GM06990 (cell line): Measurements from ENCODE around the gene CDK5.

ENCODE experiments used
- DNase-seq: peaks from one replicate; pipeline ENCODE4 v3.0.0-alpha.2; 2011; ENCODE audit not compliant: insufficient read length; ENCODE audit errors: extremely low read depth
- H3K27me3 ChIP-seq: replicated peaks from 2 replicates; pipeline ENCODE4 v1.6.0; 2011; ENCODE audit warnings: low read length; ENCODE audit not compliant: control insufficient read depth, insufficient read depth
- H3K36me3 ChIP-seq: 2 replicates; pipeline ENCODE4 v1.5.1; 2011; ENCODE audit warnings: low read length; ENCODE audit not compliant: control insufficient read depth, insufficient read depth
- H3K4me3 ChIP-seq: replicated peaks from 2 replicates; pipeline ENCODE4 v1.5.1; 2011; ENCODE audit warnings: low read depth, mild to moderate bottlenecking, control low read depth, low read length
- CTCF ChIP-seq: IDR thresholded peaks from 2 replicates; pipeline ENCODE4 v1.5.1; 2011; ENCODE audit warnings: low read length, control low read depth, mild to moderate bottlenecking, inconsistent platforms; ENCODE audit not compliant: insufficient read depth, poor library complexity, severe bottlenecking

The CDK5 gene

GRCh38 chr7:151015967-151016366, 41.7 kb downstream of the CDK5 start:
- no peak for DNase-seq
- Histone ChIP-seq H3K4me3 (no peak overlapping the region), H3K36me3 (no peaks in the 10 kb centered on the region), H3K27me3 (peaks cover 2% of the 10 kb centered on the region; the same call in 1 of the 2 replicates)
- TF ChIP-seq CTCF: no peak

DNA sequence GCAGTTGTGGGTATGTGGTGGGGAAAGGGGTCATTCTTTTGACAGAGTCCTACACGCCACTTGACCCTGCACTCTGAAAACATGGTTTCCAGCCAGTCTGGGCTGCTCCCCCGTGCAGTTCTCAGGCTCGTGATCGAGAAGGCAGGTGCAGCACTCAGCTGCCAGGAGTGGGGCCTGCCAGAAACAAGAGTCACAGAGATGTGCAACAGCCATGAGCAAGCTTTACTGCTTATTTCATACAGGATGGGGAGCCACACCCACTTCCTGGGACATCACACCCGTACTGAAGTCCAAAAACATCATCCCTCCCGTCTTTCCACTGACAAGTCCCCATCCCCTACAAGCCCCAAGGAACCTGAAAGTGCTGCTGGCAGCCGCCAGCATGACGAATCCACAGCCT, 42.7 kb downstream of the CDK5 start:
- TF ChIP-seq CTCF: no peak
- DNase-seq: no peak
- H3K4me3 ChIP-seq: no peak overlapping the region
- H3K36me3 ChIP-seq: no peaks in the 10 kb centered on the region
- no peaks in the 10 kb centered on the region; the same call in 1 of the 2 replicates for H3K27me3 ChIP-seq

- no peaks in the 10 kb centered on the region for H3K36me3 ChIP-seq
- peak overlapping the region; percentile 63 for H3K4me3 ChIP-seq
- peak; percentile 16 for TF ChIP-seq CTCF
- H3K27me3 ChIP-seq: no peaks in the 10 kb centered on the region; the same call in 1 of the 2 replicates
- peak; percentile 82 for DNase-seq
These were observed 43.8 kb downstream of the CDK5 start for GRCh38 chr7:151013733-151014497.

DNA sequence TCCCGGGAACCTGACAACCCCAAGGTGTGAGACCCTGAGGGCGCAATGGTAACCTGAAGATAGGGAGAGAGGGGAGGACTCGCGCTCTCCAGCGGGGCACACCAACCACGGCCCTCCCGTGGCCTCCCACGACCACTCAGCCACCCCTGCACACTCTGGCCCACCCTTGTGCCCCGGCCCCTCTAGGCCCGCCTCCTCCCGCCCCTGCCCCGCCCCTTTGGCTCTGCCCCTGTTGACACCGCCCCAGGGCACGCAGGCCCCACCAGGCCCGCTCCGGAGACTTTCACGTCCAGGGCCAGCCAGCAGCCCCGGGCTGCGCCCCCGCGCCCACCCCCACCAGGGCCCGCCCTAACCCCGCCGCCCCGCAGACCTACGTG, 44.4 kb downstream of the CDK5 start:
- Histone ChIP-seq H3K36me3 (no peaks in the 10 kb centered on the region), H3K27me3 (no peaks in the 10 kb centered on the region; the same call in 1 of the 2 replicates), H3K4me3 (peak overlapping the region; percentile 63)
- TF ChIP-seq CTCF: no peak
- no peak for DNase-seq

DNA sequence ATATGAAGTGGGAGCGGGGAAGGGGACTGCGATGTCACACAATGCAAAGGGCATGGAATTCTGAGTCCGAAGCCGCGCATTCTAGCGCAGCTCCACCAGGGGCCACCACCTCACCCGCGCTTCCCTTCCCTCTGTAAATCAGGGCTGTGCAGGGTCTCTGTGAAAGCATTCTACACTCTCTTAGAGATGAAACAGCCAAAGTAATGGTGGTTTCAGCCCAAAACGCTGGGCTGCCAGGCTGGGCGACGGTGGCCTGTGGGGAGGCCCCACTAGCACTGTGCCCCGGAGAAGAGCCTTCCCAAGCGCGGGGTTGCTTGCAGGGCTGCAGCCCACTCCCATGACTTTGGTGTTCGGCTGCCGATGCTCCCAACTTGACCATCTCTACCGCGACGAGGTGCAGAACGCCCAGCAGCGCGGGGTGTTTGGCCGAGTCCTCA, 44.8 kb downstream of the CDK5 start:
- Histone ChIP-seq H3K4me3 (no peak overlapping the region), H3K36me3 (no peaks in the 10 kb centered on the region), H3K27me3 (no peaks in the 10 kb centered on the region; the same call in 1 of the 2 replicates)
- no peak for DNase-seq
- peak; percentile 31 for TF ChIP-seq CTCF
